ENCODE results near the gene DAZAP1. TPM values are rescaled to one million over a fixed set of nuclear protein-coding genes. Genes with fewer than 3 reads are reported as not detected.

DAZAP1 gene
- total RNA-seq, 2 donors from 2014 or later, result 32.6 to 47.5 TPM

- Histone ChIP-seq H3K36me3 (peaks cover 21% of the 10 kb centered on the region), H3K27ac (no peak overlapping the region), H3K4me3 (no peak overlapping the region), H3K27me3 (no peaks in the 10 kb centered on the region), H3K9me3 (no peaks in the 10 kb centered on the region), H3K4me1 (peaks cover 0 to 52% of the 10 kb centered on the region in 2 donors)
- DNase-seq (ENCODE audit: low spot score), result no peak
- TF ChIP-seq, protein P1, sequence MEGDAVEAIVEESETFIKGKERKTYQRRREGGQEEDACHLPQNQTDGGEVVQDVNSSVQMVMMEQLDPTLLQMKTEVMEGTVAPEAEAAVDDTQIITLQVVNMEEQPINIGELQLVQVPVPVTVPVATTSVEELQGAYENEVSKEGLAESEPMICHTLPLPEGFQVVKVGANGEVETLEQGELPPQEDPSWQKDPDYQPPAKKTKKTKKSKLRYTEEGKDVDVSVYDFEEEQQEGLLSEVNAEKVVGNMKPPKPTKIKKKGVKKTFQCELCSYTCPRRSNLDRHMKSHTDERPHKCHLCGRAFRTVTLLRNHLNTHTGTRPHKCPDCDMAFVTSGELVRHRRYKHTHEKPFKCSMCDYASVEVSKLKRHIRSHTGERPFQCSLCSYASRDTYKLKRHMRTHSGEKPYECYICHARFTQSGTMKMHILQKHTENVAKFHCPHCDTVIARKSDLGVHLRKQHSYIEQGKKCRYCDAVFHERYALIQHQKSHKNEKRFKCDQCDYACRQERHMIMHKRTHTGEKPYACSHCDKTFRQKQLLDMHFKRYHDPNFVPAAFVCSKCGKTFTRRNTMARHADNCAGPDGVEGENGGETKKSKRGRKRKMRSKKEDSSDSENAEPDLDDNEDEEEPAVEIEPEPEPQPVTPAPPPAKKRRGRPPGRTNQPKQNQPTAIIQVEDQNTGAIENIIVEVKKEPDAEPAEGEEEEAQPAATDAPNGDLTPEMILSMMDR (IDR thresholded peaks at IDR 0.05), result no peak
Observed at GRCh38 chr19:1397838-1398237, 9.5 kb upstream of the DAZAP1 start.

GRCh38 chr19:1399079-1399478, 8.3 kb upstream of the DAZAP1 start:
- Histone ChIP-seq H3K9me3 (no peaks in the 10 kb centered on the region), H3K36me3 (peaks cover 8% of the 10 kb centered on the region), H3K27ac (no peak overlapping the region), H3K4me1 (peaks cover 0 to 52% of the 10 kb centered on the region in 2 donors), H3K4me3 (no peak overlapping the region), H3K27me3 (no peaks in the 10 kb centered on the region)
- DNase-seq (ENCODE audit: low spot score), result no peak
- TF ChIP-seq, protein P1 (IDR thresholded peaks at IDR 0.05), result no peak

DNA sequence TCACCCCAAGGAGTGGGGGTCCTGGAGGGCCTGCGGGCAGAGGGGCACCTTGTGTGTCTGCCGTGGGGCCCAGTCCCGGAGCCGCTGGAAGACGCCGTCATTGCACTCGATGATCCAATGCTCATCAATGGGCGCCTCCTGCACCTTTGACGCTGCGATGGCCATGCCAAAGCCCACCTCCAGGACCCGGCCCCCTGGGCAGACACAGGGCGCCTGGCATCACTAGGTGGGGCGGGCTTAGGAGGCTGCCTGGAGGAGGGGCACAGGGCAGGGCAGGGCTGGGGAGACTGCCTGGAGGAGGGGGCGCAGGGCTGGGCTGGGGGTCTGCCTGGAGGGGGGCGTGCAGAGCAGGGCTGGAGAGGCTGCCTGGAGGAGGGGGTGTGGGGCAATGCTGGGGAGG, 7.6 kb upstream of the DAZAP1 start:
- peaks cover 2% of the 10 kb centered on the region for H3K36me3 ChIP-seq
- TF ChIP-seq, protein P1 (IDR thresholded peaks at IDR 0.05), result no peak
- H3K4me1 ChIP-seq, result peaks cover 0 to 52% of the 10 kb centered on the region in 2 donors
- no peak for DNase-seq (ENCODE audit: low spot score)
- no peaks in the 10 kb centered on the region for H3K27me3 ChIP-seq
- H3K9me3 ChIP-seq, result no peaks in the 10 kb centered on the region
- H3K4me3 ChIP-seq, result no peak overlapping the region
- no peak overlapping the region for H3K27ac ChIP-seq

DNA sequence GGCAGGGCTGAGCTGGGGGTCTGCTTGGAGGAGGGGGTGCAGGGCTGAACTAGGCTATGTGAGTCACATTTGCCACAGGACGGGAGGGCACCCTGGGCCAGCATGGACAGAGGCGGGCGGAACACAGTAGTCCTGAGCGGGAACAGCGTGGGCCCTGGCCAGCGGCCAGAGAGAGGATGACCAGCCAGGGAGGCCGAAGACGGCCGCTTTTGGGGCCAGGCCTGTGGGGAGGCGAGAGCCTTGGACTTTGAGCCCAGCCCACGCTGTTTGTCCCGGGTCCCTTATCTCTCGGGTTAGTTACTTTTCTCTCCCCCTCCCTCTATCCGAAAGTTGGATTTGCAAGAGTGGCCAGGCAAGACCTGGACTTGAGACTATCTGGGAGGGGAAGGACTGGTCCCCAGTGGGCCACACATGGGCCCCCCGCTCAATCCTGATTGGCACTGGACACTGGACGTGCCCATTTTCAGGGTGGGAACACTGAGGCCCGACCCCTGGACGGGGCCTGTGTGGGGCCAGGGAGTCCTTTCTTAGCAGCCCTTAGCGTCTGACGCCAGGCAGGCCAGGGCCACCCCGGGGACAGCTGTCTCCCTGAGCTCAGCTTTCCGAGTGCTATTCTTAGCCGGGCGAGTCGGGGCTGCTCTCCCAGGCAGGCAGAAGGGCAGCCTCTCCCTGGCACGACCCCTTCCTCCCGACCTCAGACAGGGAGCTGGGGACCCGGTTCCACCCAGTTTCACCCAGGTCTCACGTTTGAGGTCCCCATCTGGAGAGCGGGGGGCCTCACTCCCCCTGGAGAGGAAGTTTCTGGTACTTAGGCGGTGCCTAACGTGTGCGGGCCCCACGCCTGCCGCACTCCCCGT, 6.9 kb upstream of the DAZAP1 start:
- DNase-seq (ENCODE audit: low spot score), result no peak
- TF ChIP-seq, protein P1 (IDR thresholded peaks at IDR 0.05), result no peak
- H3K4me1 ChIP-seq, result peaks cover 0 to 47% of the 10 kb centered on the region in 2 donors
- no peaks in the 10 kb centered on the region for H3K27me3 ChIP-seq
- peak overlapping the region; percentile 65 to 81 for H3K27ac ChIP-seq
- H3K36me3 ChIP-seq, result no peaks in the 10 kb centered on the region
- peak overlapping the region; percentile 45 to 76 for H3K4me3 ChIP-seq
- no peaks in the 10 kb centered on the region for H3K9me3 ChIP-seq

DNA sequence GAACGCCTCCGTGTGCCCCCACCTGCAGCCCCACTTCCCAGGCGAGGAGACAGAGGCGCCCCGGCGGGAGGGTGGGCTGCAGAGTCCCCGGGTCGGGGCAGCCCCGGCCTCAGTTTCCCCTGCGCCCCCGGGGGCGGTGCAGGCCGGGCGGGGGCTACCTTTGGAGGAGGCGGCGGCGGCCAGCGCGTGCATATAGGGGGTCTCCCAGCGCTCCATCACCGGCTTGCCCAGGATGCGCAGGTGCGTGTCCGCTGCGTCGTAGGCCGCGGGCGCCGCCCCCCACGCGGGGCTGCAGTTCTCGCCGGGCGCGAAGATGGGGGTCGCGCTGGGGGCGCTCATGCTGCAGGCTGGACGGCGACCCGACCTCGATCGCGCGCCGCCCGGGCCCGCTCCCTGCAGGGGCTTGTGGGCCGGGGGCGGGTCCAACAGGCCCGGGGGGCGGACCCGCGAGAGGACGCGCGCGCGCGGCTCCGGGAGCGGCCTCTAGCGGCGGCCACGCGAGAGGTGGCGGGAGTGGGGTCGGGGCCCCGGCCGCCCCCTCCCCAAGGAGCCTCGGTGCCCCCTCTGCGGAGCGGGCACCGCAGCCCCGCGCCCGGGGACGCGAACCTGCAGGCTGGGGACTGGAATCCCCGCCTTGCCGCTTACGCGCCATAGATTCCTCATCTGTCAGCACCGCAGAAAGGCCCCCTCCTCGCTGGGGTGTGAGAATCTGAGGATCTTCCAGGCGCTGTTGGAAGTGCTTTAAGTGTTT, 6.1 kb upstream of the DAZAP1 start, which contains the start of gene GAMT:
TSS of gene GAMT (minus strand) at position 405 of the 751 bp plus-strand sequence. CDS start at position 339, 66 bp downstream.
- peaks cover 0 to 39% of the 10 kb centered on the region in 2 donors for H3K4me1 ChIP-seq
- no peaks in the 10 kb centered on the region for H3K36me3 ChIP-seq
- peak within 1 kb of the TSS; percentile 45 to 76 for H3K4me3 ChIP-seq
- H3K27me3 ChIP-seq, result no peaks in the 10 kb centered on the region
- TF ChIP-seq, protein P1 (IDR thresholded peaks at IDR 0.05), result peak; percentile 65 to 72
- H3K27ac ChIP-seq, result peak within 1 kb of the TSS; percentile 65 to 81
- H3K9me3 ChIP-seq, result no peaks in the 10 kb centered on the region
- DNase-seq (ENCODE audit: low spot score), result no peak
